DMS153 treated with DMSO at 0.1 percent for 48 hours (cell line): ENCODE data around the gene CDH20.
A peak's percentile ranks its signal among the peaks of the same experiment; 100 is the strongest.

Experiments used
- DNase-seq: peaks from one replicate; lab custom pipeline; 2025; ENCODE audit not compliant: unreplicated experiment; lab: John Stamatoyannopoulos, UW

The CDH20 gene

DNA sequence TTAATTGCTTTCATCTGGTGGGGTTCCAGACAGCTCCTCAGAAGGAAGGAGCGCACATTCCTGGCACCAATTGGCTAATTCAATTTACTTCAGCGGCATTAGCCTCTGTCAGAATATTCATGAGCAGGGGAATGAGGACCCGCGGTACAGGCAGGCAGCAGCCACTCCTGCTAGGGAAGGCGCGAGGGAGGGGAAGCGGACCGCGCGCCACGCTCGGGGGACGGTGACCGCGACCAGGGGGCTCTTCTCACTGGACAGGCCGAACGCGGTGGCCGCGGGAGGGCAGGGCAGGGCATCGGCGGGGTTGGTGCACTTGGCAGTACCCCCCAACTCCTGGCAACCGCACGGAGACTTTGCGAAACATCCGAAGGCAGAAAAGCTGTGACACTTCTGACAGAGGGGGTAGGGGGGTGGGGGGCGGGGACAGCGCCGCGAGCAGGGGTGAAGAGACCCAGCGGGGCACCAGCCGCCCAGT is at the start of gene CDH20:
CDH20 (plus strand) TSS at position 160 of the 475 bp plus-strand sequence.
- DNase-seq = no peak

DNA sequence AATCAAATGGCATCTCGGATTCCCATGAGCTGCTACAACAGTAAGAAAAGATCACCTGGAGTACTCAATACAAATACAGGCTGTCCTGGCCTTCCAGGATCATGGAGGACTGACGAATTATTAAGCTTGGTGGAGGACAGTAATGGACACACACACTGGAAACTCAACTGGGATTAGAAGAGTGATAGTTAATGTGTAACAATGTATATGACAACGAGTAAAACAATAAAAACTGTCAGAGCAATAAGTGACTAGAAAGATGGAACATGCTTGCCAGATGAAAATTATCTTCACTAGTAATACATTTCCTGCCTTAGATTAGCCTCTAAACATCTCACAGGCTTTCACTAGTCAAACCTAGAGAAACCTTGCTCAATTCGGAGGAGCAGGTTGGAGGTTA is 49.2 kb upstream of the CDH20 start:
- DNase-seq = no peak

DNA sequence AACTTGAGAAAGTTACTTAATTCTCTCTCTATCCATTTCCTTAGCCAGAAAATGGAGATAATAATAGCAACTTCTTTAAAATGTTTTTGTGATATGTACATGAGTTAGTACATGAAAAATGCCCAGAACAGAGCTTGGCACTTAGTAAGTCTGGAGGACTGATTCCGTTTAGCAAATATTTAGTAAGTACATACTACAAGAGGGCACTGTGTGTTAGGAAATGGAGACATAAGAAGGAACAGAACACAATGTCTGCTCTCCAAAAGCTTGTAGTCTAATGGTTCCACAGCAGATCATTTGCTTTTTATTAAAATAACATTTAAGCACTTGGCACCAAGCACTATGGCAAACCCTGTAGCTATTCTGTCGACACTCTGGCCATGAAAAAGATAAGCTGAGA is 47.5 kb upstream of the CDH20 start:
- DNase-seq = no peak

DNA sequence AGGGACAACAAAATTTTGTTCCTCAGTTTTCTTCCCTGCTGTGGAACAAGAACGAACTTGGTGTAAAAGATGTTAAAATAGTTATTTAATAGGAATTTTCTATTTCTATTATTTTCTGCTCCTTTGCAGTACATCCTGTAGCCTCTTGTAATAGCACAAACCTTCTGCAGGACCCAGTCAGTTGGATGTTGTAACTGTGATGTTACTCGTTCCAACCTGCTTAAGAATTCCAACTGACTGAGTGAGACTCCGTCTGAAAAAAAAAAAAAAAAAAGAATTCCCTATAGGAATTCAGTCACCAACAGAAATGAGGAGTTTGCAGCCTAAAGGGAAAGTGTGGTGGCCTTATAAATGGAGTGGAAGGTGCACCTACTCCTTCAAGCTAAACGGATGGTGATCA is 46.4 kb upstream of the CDH20 start:
- no peak for DNase-seq

DNA sequence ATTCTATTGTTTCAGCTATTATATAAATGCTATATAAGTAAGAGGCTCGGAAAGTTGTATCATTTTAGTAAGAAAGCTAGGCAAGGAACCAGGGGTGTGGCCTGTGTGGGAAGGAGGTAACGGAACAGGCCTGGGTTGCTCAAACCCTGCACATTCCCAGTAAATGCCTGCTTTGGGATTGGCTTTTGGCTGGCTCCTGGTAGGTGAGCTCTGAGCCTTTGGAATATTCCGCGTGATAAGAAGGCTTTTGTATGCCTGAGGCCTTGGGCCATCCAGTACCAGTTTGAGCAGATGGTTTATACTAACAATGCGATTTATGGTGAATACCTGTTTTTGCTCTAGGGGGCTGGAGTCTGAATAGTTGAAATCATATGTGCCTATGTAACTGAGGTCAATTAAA is 42.6 kb upstream of the CDH20 start:
- no peak for DNase-seq

DNA sequence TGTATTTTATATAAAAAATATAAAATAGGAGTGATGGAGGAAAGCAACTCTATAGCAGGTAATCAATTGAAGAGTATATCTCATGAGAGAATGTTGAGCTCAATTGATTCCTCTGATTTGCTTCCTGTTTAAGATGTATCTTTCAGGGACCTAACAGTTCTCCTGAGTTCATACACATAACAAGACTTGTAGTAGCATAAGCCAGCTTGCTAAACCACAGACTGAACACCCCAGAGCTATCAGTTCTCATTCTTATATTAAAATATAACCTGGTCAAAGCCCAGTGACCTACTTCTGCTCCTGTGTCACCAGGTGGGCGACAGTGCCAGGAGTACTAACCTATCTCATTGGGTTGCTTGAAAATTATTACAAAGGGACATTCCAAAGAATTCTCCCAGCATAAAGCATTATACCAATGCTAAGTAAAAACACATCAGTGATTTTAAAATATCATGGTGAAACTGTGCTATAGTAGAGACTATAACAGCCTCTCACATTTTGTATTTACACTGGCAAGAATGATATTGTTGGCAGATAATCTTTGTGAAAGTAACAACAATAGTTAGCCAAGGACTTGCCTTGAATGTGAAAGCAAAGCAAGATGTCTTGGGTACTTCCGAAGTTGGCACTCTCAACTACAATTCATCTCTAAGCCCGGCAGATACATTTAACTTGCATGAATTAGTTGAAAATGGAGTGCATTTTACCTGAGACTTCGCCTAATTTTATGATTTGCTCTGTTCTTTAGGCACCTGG is 40.8 kb upstream of the CDH20 start:
- no peak for DNase-seq

DNA sequence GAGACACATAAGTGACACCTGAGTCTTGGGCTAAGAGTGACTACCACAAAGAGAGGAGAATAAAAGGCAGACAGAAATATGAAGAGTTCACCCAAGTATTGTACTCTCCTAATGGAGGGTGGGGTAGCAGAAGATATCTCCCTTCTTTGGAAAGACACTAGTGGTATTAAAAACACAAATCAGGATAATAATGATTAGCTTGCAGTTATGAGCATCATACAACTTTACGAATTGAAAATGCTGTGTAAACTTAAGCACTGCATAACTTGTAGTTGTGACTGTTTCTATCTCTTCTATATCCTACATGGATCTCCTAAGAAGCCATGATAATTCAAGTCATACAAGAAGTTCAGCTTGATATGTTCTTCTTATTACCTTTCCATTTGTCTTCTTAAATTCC is 38.1 kb upstream of the CDH20 start:
- no peak for DNase-seq

DNA sequence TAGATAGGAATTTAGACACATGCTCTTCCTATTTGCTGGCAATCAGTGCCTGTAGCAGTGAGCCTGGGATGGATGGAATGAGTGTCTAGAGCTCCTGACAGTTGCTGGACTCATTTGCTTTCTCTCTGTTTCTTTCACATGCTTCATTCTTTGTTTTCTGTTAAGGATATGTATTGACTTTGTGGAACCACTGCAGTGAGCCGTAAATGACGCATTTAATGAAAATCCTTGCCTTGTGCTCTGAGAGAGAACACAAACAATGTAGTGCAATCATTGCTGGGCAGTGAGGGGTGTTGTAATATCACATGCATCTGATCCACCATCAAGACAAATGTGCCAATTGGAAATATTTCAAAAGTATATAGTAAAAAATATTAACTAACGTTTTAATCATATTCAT is 25.2 kb upstream of the CDH20 start:
- no peak for DNase-seq

DNA sequence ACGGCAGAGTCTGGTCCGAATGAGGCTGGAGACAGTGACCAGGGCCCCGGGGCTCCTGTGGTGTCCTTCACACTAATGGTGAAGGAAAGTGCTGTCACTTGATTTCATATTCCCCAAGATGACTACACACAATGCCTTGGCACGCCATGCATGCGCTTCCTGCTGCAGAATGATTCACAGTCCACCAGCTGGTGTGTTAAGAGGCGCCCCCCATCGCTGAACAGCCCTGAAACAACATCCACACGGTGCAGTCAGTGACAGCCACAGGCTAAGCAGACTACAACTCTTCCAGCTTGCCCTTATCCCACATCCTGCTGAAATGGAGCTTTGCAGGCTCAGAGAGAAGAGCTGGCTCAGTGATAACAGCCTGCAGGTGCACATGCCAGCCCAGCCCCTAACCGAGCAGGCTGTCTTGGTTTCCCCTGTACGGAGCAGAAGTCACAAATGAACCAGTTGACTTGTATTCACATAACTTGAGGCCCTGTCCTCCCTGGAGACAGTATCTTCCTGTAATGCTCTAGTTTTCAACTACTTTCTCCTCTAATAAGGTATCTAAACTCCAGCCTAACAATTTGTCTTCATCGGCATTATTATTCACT is 24.3 kb upstream of the CDH20 start:
- DNase-seq = no peak

DNA sequence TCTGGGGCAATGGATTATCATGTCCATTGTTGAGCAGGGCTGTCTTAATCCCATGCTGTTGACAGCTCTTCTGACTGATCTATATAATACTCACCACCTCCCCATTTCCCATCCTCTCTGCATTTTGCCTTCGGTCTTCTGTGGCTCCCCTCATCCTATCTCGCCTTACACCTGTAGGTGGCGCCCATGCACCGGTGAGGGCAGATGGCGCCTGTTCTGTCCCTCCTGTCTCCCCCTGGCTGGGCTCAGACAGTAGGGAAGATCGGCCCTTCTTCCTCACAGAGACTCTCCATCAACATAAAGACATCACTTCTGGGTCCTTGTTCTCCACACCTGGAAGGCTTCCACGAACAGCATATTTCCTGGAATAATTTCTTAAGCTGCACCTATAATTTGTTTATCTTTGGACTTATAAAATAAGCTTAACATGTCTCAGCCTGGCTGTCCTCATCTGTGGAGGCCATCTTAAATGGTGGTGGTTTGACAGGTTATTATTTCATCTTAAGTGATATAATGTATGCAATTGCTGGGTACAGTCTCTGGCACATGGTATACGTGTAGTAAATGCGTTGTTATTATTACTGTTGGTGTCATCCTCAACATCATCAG is 10.9 kb upstream of the CDH20 start:
- DNase-seq = peak; percentile 36

DNA sequence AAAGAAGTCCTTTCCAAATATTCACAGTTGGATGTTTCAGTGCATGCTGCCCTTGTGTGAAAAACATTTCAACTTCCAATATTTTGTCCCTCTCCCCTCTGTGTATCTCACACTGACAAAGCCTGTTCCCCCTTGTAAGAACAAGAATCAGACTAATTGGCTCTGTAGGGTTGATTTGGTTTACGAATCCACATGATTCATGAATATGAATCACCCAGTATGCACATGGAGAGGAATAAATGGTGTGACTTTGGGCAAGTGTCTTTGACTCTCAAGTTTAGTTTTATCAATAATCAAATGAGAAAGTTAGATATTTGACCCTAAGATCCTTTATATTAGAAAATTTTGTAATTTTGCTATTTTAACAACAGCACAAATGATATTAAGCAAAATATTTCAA is 9.3 kb upstream of the CDH20 start:
- no peak for DNase-seq

DNA sequence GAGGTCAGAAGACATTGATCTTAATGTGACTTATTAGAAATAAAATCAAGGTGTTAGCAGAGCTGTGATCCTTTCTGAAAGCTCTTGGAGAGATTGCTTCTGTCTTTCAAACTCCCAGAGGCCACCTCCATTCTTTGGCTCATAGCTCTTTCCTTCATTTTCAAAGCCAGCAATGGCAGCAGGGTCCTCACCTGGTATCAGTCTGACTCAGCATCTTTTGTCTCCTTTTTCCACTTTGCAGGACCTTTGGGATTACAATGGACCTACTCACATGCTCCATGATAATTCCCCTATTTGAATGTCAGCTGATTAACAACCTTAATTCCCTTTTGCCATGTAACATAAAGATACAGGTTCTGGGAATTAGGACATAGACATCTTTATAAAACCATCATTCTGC is 6.8 kb upstream of the CDH20 start:
- no peak for DNase-seq

DNA sequence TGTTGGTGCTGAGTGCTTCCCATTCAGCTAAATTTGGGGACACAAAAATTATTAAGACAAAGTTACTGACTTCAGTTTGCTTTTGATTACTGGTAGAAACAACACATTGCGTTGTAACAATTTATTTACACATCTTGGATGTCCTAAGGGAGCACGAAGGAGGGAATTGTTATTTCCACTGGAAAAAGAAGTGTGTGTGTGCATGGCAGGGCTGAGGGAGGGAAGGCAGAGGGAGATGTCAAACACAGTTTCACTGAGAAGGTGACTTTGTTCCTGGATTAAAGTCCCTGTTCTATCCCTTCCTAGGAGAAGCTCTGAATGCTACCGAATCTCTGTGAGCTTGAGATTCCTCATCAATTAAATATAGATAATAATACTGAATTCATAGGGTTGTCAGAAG is 3.8 kb upstream of the CDH20 start:
- no peak for DNase-seq

DNA sequence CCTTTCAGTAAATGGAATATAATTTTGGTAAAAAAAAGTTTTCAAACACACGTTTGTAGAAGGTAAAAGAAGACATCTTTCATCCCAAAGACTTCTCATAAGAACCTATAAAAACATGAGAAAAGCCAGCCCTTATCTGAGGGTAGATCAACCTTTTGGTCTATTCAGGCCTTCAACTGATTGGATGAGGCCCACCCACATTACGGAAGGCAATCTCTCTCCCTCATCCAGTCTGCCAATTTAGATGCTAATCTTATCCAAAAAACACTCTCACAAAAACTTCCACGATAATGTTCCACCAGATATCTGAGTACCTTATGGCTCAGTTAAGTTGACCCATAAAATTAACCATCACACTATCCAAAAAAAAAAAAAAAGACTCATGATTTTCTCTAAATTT is 2.2 kb upstream of the CDH20 start:
- DNase-seq = no peak

DNA sequence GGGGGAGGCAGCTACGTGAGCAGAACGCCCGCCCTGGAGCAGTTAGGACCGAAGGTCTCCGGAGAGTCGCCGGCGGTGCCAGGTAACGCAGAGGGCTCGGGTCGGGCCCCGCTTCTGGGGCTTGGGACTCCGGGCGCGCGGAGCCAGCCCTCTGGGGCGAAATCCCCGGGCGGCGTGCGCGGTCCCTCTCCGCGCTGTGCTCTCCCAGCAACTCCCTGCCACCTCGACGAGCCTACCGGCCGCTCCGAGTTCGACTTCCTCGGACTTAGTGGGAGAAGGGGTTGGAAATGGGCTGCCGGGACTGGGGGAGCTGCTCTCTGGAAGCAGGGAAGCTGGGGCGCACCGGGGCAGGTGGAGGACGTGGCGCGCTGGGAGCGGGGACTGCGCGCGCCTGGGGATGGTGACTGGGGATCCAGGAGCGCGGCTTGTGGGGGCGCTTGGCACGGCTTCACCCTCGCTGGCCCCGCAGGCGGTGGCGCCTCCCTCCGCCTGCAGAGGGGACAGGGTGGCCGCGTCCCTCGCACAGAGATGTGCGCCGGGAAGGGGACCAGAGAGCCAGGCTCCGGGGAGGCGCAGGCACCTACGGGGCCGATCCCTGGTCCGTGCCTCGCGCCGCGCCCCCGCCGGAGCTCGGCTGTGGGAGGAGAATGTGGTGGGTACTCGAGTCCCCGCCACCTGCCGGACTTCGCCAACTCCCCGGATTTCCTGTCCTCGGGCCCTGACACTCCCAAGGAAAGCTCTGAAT is 688 bp downstream of the CDH20 start:
- no peak for DNase-seq

DNA sequence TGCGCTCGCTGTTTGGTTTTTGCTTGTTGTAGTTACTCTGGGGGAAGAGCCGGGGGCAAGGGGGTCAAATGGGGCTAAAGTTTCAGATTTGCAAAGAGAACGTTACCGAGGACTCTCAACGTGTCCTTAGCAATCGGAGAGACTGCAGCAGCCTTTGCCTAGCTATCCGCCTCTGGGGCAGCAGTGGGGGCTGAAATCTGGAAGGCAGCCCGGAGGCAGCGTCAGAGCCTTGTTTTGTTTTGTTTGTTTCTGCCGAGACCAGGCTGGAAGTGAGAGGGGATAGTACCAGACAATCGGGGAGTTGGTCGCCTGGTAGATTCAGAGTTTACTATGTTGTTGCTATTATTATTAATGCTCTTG is 1.2 kb downstream of the CDH20 start:
- no peak for DNase-seq

DNA sequence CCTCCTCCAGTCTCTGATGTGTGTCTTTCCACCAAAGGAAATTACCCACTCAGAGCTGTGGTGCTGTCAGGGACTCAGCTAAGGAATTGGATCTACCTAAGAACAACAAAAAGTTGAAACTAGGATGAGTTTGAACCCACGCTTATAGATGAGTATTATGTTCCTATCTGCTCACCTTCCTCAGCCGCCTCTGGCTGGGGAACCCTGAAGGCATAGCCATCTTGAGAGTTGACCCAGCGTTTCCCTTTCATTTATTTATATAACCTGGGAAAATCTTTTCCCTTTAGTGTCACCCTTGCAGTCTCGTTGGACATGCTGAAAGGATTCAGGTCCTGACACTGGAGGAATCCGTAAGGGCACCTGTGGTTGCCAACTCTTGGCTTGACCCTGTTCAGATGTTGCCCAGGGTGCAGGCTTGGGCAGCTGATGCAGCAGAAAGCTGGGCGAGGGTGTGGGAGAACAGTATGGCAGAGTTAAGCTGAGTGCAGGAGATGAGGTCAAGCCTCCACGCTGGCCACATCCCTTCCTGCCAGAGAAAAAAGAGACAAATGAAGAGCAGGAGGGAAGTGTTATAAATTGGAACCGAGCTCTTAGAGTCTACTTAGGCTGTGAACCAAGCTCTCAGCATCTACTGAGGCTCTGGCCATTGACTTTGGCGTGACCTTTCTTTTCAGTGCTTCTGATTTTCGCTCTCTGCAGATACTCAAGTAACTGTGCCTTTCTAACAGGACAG is 1.9 kb downstream of the CDH20 start:
- no peak for DNase-seq

DNA sequence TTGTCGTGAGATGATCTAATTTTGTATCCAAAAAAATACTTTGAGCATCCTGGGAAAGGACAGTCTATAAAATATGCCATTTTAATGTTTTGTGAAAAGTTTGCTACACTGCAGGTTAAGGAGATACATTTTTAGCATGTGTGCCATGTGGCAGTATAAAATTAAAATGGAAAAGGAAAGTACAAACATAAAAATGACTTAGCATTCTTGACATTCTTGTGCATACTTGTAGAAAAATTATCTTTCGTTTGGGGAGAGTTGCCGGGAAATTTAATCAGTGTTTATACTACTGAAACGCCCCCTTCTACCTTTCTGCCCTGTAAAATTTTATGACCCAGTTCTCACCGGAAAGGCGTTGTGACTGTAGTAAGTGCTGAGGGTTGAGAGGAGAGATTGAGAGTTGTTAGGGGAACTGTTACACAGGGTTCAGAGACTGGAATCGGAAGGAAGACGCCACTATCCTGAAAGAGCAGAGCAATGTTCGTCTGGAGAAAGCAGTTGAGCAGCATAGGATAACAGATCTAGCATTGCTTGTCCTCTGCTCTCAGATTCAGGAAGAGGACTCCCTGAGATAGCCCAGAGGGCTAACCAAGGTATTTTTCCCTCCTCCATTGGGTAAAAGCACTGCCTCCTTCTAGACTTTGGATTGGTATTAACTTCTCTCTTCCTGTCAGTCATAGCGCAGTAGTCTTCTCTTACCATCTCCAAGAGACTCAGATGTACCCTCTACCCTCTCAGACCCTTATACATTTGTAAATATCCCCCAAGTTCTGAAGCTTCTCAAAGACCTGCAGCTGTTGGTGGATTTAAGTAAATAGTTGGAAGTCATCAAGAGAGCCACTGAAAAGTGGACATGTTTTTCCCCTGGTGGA is 2.7 kb downstream of the CDH20 start:
- DNase-seq = no peak

DNA sequence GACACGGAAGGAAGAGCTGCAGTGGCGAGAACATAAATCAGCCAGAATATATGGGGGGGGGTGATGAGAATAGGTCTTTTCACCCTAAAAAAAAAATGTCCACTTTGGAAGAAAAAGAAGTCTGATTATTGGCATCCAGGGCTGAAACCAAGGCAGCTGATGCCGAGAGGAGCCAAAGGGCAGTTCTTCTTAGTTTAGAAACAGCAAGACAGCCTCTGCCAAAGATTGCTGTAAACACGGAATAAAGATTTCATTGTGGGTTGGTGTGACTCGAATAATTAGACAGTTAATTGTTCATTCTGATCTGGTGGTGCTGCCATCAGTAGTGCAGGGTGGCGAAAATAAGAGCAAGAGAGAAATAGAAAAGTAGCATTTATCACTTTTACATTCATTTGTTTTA is 3.5 kb downstream of the CDH20 start:
- DNase-seq = no peak

DNA sequence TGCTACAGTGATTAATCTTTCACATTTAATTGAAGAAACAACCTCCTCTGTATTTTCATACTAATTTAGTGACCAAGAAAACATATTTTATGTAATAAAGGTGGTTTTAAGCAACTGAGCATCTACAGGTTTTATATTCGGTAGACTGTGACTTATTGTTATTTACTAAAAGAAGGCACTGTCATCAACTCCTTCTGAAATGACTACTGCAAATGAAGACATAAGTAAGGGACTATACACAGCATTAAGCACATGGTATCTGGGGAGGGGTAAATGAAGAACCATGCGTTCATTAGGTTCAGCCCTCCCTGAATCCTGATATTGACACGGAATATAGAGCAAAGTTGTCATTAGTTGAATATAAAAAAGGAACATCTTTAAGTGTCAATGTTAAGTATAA is 4.3 kb downstream of the CDH20 start:
- DNase-seq = no peak
